K562 (cell line): ENCODE data around the gene PLA2G3.

ENCODE experiments used
- E4F1 ChIP-seq: fragments of 250-450 bp; sonication (Bioruptor Pico); IDR thresholded peaks from 2 replicates; pipeline ENCODE4 v1.5.0; 2021; ENCODE audit warnings: mild to moderate bottlenecking, borderline replicate concordance
- ESRRB ChIP-seq: fragments of 250-450 bp; sonication (Bioruptor Pico); IDR thresholded peaks from 2 replicates; pipeline ENCODE4 v1.5.0; 2020; ENCODE audit warnings: mild to moderate bottlenecking, moderate library complexity, borderline replicate concordance
- EWSR1 ChIP-seq: fragments of 450-650 bp; IDR thresholded peaks from 2 replicates; pipeline ENCODE4 v1.6.1; 2018; ENCODE audit warnings: borderline replicate concordance, mild to moderate bottlenecking, low read depth, moderate library complexity; ENCODE audit not compliant: partially characterized antibody
- MBD2 ChIP-seq: sonication (generic); IDR thresholded peaks from 2 replicates; pipeline ENCODE4 v1.6.1; 2016; ENCODE audit warnings: low read depth, borderline replicate concordance
- POLR2A ChIP-seq: fragments of 450-650 bp; conservative IDR thresholded peaks from 2 replicates; pipeline ENCODE4 v1.6.1; 2016
- POU5F1 ChIP-seq: fragments of 150-350 bp; IDR thresholded peaks from 2 replicates; pipeline ENCODE4 v1.6.1; 2014; ENCODE audit warnings: borderline replicate concordance, low read length, low read depth, mild to moderate bottlenecking; ENCODE audit not compliant: partially characterized antibody
- USF2 ChIP-seq: sonication (generic); formaldehyde crosslinking; IDR thresholded peaks from 2 replicates; pipeline ENCODE4 v1.5.0; 2020; ENCODE audit warnings: missing genetic modification reagents
- ZNF644 ChIP-seq: fragments of 200-800 bp; sonication (Bioruptor generic); IDR thresholded peaks from 2 replicates; pipeline ENCODE4 v1.6.1; 2016; ENCODE audit warnings: low read depth, missing genetic modification characterization, missing compliant biosample characterization
- TF ChIP-seq, protein P1 (sequence below), 2 experiments: fragments of 450-650 bp; formaldehyde crosslinking in 1 of 2; IDR thresholded peaks; 2 replicates each; pipeline versions ENCODE4 v1.4.0 to v1.6.1; 2014 to 2020; ENCODE audit warnings: mild to moderate bottlenecking in 2 of 2, borderline replicate concordance in 1 of 2, low read depth in 1 of 2

- TF ChIP-seq POLR2A: no peak
- no peak for TF ChIP-seq ESRRB (CRISPR knock-in tag)
- no peak for TF ChIP-seq USF2 (CRISPR knock-in tag)
- TF ChIP-seq, protein P1, sequence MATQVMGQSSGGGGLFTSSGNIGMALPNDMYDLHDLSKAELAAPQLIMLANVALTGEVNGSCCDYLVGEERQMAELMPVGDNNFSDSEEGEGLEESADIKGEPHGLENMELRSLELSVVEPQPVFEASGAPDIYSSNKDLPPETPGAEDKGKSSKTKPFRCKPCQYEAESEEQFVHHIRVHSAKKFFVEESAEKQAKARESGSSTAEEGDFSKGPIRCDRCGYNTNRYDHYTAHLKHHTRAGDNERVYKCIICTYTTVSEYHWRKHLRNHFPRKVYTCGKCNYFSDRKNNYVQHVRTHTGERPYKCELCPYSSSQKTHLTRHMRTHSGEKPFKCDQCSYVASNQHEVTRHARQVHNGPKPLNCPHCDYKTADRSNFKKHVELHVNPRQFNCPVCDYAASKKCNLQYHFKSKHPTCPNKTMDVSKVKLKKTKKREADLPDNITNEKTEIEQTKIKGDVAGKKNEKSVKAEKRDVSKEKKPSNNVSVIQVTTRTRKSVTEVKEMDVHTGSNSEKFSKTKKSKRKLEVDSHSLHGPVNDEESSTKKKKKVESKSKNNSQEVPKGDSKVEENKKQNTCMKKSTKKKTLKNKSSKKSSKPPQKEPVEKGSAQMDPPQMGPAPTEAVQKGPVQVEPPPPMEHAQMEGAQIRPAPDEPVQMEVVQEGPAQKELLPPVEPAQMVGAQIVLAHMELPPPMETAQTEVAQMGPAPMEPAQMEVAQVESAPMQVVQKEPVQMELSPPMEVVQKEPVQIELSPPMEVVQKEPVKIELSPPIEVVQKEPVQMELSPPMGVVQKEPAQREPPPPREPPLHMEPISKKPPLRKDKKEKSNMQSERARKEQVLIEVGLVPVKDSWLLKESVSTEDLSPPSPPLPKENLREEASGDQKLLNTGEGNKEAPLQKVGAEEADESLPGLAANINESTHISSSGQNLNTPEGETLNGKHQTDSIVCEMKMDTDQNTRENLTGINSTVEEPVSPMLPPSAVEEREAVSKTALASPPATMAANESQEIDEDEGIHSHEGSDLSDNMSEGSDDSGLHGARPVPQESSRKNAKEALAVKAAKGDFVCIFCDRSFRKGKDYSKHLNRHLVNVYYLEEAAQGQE (IDR thresholded peaks at IDR 0.05; ENCODE audit: borderline replicate concordance): no peak
- TF ChIP-seq, protein P1 (CRISPR knock-in tag; IDR thresholded peaks at IDR 0.05; ENCODE audit: low read depth): no peak
- no peak for TF ChIP-seq POU5F1
- TF ChIP-seq E4F1 (CRISPR knock-in tag): no peak
- no peak for TF ChIP-seq EWSR1
- no peak for TF ChIP-seq ZNF644
- TF ChIP-seq MBD2: no peak
Measured at GRCh38 chr22:31135706-31136105, 4.6 kb downstream of the PLA2G3 start.
